AG09309 (cell line): ENCODE measurements around the gene HOMEZ.

Experiments used
- DNase-seq: peaks from one replicate; pipeline ENCODE4 v3.0.0-alpha.2; 2010; ENCODE audit warnings: low read depth
- H3K4me3 ChIP-seq: 2 replicates; pipeline ENCODE4 v1.5.1; 2011; ENCODE audit warnings: mild to moderate bottlenecking, low read depth, low read length, moderate library complexity; ENCODE audit not compliant: control insufficient read depth
- CTCF ChIP-seq: IDR thresholded peaks from 2 replicates; pipeline ENCODE4 v1.5.1; 2011; ENCODE audit warnings: mild to moderate bottlenecking, low read depth, low read length, inconsistent platforms; ENCODE audit not compliant: insufficient read depth, control insufficient read depth; ENCODE audit errors: missing control alignments

Gene HOMEZ

GRCh38 chr14:23299986-23300686, 14.2 kb upstream of the HOMEZ start:
- no peak for DNase-seq
- peak; percentile 0 for TF ChIP-seq CTCF
- H3K4me3 ChIP-seq = peak overlapping the region; percentile 77

- H3K4me3 ChIP-seq = no peak overlapping the region
- DNase-seq = no peak
- peak; percentile 34 for TF ChIP-seq CTCF
Observed at GRCh38 chr14:23299211-23299957, 13.5 kb upstream of the HOMEZ start.

GRCh38 chr14:23297611-23298277, 11.8 kb upstream of the HOMEZ start:
- H3K4me3 ChIP-seq = no peak overlapping the region
- DNase-seq = no peak
- no peak for TF ChIP-seq CTCF

GRCh38 chr14:23297096-23297495, 11.2 kb upstream of the HOMEZ start:
- DNase-seq = no peak
- no peak overlapping the region for H3K4me3 ChIP-seq
- TF ChIP-seq CTCF = no peak

GRCh38 chr14:23296012-23296777, 10.3 kb upstream of the HOMEZ start:
- no peak for DNase-seq
- H3K4me3 ChIP-seq = no peak overlapping the region
- TF ChIP-seq CTCF = no peak
